Sigmoid colon (tissue), 7 donors: Measurements from ENCODE around the gene THOC7. TPM values are rescaled to one million over a fixed set of nuclear protein-coding genes. Genes with fewer than 3 reads are reported as not detected.

Experiments
- DNase-seq: peaks from one replicate; pipeline ENCODE4 v3.0.0-alpha.2; 2019
- H3K27ac ChIP-seq, 4 donors: fragments of 200-600 bp; sonication (generic); one replicate each; pipeline ENCODE4 v1.5.1; 2016 to 2019; ENCODE audit warnings: mild to moderate bottlenecking in 1 of 4
- H3K27me3 ChIP-seq, 3 donors: fragments of 200-600 bp; sonication (generic); one replicate each; pipeline ENCODE4 v1.5.1; 2019; ENCODE audit warnings: mild to moderate bottlenecking in 1 of 3
- H3K36me3 ChIP-seq, 4 donors: fragments of 200-600 bp; sonication (generic); one replicate each; pipeline ENCODE4 v1.5.1; 2016 to 2019
- H3K4me1 ChIP-seq, 4 donors: fragments of 200-600 bp; sonication (generic); one replicate each; pipeline ENCODE4 v1.5.1; 2017 to 2019
- H3K4me3 ChIP-seq, 4 donors: fragments of 200-600 bp; sonication (generic); one replicate each; pipeline ENCODE4 v1.5.1; 2017 to 2019; ENCODE audit warnings: mild to moderate bottlenecking in 2 of 4, moderate library complexity in 1 of 4
- H3K9me3 ChIP-seq, 4 donors: fragments of 200-600 bp in 3 of 4; sonication (generic) in 3 of 4; one replicate each; pipeline versions ENCODE4 v1.5.1 to v1.6.1; 2013 to 2019
- EP300 ChIP-seq, 4 donors: sonication (generic); formaldehyde crosslinking; IDR thresholded peaks; one replicate each; pipeline ENCODE4 v1.6.1; 2017; ENCODE audit warnings: antibody characterized with exemption in 4 of 4
- POLR2A ChIP-seq, 2 donors: fragments of 450-650 bp; IDR thresholded peaks; one replicate each; pipeline ENCODE4 v1.6.1; 2016; ENCODE audit warnings: antibody characterized with exemption in 2 of 2, mild to moderate bottlenecking in 2 of 2, moderate library complexity in 2 of 2
- POLR2AphosphoS5 ChIP-seq, 4 donors: sonication (generic); formaldehyde crosslinking; IDR thresholded peaks; one replicate each; pipeline ENCODE4 v1.6.1; 2017; ENCODE audit warnings: antibody characterized with exemption in 4 of 4
- WGBS, 2 donors: extraction: QIAGEN DNeasy Blood & Tissue Kit; methylation state at CpG; one replicate each; pipeline ENCODE4 v1.1.7; 2013; 5-methylcytosine and 5-hydroxymethylcytosine counted together
- intact Hi-C: fragments of 100-400 bp; cut with DNase I; formaldehyde crosslinking; loops from one replicate; pipeline ENCODE4 v1.15.1; 2023
- polyA plus RNA-seq, 3 donors: library from polyadenylated mRNA; stranded (reverse); fragments of 200-250 nt; gene quantifications; one replicate each; pipeline ENCODE4 v1.2.3, GENCODE V29; 2013
- total RNA-seq, 4 donors: library from RNA; depleted of rRNA; stranded (reverse); fragments of >200 nt; gene quantifications; one replicate each; pipeline ENCODE4 v1.1.0, GENCODE V29; 2016
- TF ChIP-seq, protein P1 (sequence below), 4 experiments: fragments of 450-650 bp in 3 of 4; fragments of 200-600 bp in 1 of 4; IDR thresholded peaks; one replicate each; pipeline ENCODE4 v1.5.1; 2016 to 2019; ENCODE audit warnings: antibody characterized with exemption in 4 of 4, mild to moderate bottlenecking in 3 of 4, moderate library complexity in 2 of 4
- donor health status: healthy with polysubstance abuse.
- donor health status: Bipolar disorder and iron deficiency.
- donor health status: healthy.

Gene THOC7
- total and polyA plus RNA-seq, 7 donors: 59.7 to 129 (median 110) TPM

GRCh38 chr3:63847718-63848450 lies 15.7 kb downstream of the THOC7 start:
- no peaks in the 10 kb centered on the region for H3K27me3 ChIP-seq
- TF ChIP-seq POLR2AphosphoS5 (IDR thresholded peaks at IDR 0.05) (no peak), POLR2A (IDR thresholded peaks at IDR 0.05) (no peak), EP300 (IDR thresholded peaks at IDR 0.05) (no peak)
- TF ChIP-seq, protein P1, sequence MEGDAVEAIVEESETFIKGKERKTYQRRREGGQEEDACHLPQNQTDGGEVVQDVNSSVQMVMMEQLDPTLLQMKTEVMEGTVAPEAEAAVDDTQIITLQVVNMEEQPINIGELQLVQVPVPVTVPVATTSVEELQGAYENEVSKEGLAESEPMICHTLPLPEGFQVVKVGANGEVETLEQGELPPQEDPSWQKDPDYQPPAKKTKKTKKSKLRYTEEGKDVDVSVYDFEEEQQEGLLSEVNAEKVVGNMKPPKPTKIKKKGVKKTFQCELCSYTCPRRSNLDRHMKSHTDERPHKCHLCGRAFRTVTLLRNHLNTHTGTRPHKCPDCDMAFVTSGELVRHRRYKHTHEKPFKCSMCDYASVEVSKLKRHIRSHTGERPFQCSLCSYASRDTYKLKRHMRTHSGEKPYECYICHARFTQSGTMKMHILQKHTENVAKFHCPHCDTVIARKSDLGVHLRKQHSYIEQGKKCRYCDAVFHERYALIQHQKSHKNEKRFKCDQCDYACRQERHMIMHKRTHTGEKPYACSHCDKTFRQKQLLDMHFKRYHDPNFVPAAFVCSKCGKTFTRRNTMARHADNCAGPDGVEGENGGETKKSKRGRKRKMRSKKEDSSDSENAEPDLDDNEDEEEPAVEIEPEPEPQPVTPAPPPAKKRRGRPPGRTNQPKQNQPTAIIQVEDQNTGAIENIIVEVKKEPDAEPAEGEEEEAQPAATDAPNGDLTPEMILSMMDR (IDR thresholded peaks at IDR 0.05): no peak
- no peak overlapping the region for H3K4me3 ChIP-seq
- 39 to 72% methylated on average over 1 of the region's 1 CpG for WGBS, 2 donors
- H3K9me3 ChIP-seq: no peaks in the 10 kb centered on the region
- no peaks in the 10 kb centered on the region for H3K36me3 ChIP-seq
- intact Hi-C loops: no loop called here
- no peak for DNase-seq
- peaks cover 0 to 7% (median 0%) of the 10 kb centered on the region in 4 donors for H3K4me1 ChIP-seq
- no peak overlapping the region for H3K27ac ChIP-seq

DNA sequence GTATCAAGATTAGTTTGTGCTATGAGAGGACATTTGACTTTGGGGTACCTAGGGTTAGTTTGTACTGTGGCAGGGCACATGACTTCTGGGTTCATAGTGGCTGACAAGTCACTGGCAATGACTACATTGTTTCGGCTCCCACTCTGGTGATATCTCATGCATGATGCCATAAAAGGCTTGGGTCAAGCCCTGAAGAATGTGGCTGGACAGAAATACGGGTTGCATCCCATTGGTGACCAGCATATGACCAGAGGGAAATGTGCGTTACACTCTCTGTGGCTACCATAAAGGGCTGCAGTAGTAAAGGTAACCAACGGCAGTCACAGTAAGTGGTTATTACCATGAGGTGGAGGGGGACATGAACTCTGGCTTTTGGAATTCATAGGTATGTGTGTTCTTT lies 18.4 kb downstream of the THOC7 start:
- H3K27ac ChIP-seq: no peak overlapping the region
- H3K36me3 ChIP-seq: no peaks in the 10 kb centered on the region
- no peaks in the 10 kb centered on the region for H3K27me3 ChIP-seq
- no peaks in the 10 kb centered on the region for H3K9me3 ChIP-seq
- intact Hi-C loops: no loop called here
- no peak overlapping the region for H3K4me3 ChIP-seq
- H3K4me1 ChIP-seq: peaks cover 0 to 7% (median 0%) of the 10 kb centered on the region in 4 donors
- no peak for DNase-seq
- no peak for TF ChIP-seq POLR2AphosphoS5 (IDR thresholded peaks at IDR 0.05)
- TF ChIP-seq, protein P1 (IDR thresholded peaks at IDR 0.05): no peak
- TF ChIP-seq POLR2A (IDR thresholded peaks at IDR 0.05): no peak
- TF ChIP-seq EP300 (IDR thresholded peaks at IDR 0.05): no peak
- 91 to 97% methylated on average over 4 of the region's 4 CpGs for WGBS, 2 donors

DNA sequence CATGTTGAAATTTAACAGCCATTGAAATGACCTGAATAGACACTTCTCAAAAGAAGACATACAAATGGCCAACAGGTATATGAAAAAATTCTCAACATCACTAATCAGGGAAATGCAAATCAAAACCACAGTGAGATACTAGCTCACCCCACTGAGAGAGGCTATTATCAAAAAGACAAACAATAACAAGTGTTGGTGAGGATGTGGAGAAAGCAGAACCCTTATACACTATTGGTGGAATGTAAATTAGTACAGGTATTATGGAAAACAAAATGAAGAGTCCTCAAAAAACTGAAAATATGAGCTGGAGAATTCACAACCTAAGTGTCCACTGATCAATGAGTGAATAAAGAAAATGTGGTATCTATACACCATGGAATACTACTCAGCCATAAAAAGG lies 21.5 kb downstream of the THOC7 start:
- Histone ChIP-seq H3K27me3 (no peaks in the 10 kb centered on the region), H3K9me3 (no peaks in the 10 kb centered on the region), H3K4me1 (peaks cover 0 to 7% (median 0%) of the 10 kb centered on the region in 4 donors), H3K36me3 (peaks cover 0 to 6% (median 0%) of the 10 kb centered on the region in 4 donors), H3K4me3 (no peak overlapping the region), H3K27ac (no peak overlapping the region)
- DNase-seq: no peak
- TF ChIP-seq POLR2AphosphoS5 (IDR thresholded peaks at IDR 0.05): no peak
- TF ChIP-seq EP300 (IDR thresholded peaks at IDR 0.05): no peak
- TF ChIP-seq, protein P1 (IDR thresholded peaks at IDR 0.05): no peak
- TF ChIP-seq POLR2A (IDR thresholded peaks at IDR 0.05): no peak
- intact Hi-C loops: no loop called here

DNA sequence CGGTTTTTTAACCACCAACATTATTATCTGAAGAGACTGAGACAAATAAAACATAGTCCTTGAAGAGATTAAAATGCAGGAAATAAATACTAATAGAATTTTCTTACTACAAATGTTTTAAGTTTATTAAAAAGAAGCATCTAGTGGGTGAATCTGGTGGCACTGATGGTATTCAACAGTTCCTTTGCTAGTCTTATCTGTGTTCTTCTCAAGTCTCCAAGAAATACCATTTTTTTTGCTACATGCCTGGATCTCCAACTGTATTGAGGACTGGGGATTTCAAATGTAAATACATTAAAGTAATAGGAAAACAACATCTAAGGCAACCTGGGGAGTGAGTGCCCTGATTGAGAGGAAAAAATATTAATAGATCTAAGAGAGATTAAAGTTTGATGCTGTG lies 21.9 kb downstream of the THOC7 start:
- TF ChIP-seq, protein P1 (IDR thresholded peaks at IDR 0.05): no peak
- H3K4me1 ChIP-seq: peaks cover 0 to 7% (median 0%) of the 10 kb centered on the region in 4 donors
- intact Hi-C loops: no loop called here
- no peaks in the 10 kb centered on the region for H3K27me3 ChIP-seq
- WGBS, 2 donors: 0 to 56% methylated on average over 1 of the region's 1 CpG
- no peak overlapping the region for H3K4me3 ChIP-seq
- DNase-seq: no peak
- no peak overlapping the region for H3K27ac ChIP-seq
- no peaks in the 10 kb centered on the region for H3K9me3 ChIP-seq
- H3K36me3 ChIP-seq: peaks cover 0 to 6% (median 0%) of the 10 kb centered on the region in 4 donors

DNA sequence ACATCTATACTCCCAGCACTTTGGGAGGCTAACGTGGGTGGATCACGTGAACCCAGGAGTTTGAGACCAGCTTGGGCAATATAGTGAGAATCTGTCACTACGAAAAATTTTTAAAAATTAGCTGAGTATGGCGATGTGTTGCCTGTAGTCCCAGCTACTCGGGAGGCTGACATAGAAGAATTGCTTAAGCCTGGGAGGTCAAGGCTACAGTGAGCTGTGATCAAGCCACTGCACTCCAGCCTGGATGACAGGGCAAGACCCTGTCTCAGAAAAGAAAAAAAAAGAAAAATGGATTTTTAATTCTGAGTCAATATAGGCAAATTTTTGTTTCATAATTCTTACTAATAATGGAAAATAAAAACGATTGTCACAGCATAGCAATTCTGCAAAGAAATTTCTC lies 31.2 kb downstream of the THOC7 start:
- Histone ChIP-seq H3K9me3 (no peaks in the 10 kb centered on the region), H3K4me3 (no peak overlapping the region), H3K27ac (no peak overlapping the region), H3K27me3 (no peaks in the 10 kb centered on the region), H3K36me3 (peaks cover 0 to 75% (median 17%) of the 10 kb centered on the region in 4 donors), H3K4me1 (no peaks in the 10 kb centered on the region)
- TF ChIP-seq POLR2A (IDR thresholded peaks at IDR 0.05) (no peak), EP300 (IDR thresholded peaks at IDR 0.05) (no peak), POLR2AphosphoS5 (IDR thresholded peaks at IDR 0.05) (no peak)
- TF ChIP-seq, protein P1 (IDR thresholded peaks at IDR 0.05): no peak
- WGBS, 2 donors: 92% methylated on average over 6 of the region's 6 CpGs
- no peak for DNase-seq
- intact Hi-C loops: no loop called here
